ENCODE results near the gene TPPP2. TPM values are rescaled to one million over a fixed set of nuclear protein-coding genes. Genes with fewer than 3 reads are reported as not detected.

The TPPP2 gene
- total RNA-seq, 1 experiment from 2014 or later, result not detected

DNA sequence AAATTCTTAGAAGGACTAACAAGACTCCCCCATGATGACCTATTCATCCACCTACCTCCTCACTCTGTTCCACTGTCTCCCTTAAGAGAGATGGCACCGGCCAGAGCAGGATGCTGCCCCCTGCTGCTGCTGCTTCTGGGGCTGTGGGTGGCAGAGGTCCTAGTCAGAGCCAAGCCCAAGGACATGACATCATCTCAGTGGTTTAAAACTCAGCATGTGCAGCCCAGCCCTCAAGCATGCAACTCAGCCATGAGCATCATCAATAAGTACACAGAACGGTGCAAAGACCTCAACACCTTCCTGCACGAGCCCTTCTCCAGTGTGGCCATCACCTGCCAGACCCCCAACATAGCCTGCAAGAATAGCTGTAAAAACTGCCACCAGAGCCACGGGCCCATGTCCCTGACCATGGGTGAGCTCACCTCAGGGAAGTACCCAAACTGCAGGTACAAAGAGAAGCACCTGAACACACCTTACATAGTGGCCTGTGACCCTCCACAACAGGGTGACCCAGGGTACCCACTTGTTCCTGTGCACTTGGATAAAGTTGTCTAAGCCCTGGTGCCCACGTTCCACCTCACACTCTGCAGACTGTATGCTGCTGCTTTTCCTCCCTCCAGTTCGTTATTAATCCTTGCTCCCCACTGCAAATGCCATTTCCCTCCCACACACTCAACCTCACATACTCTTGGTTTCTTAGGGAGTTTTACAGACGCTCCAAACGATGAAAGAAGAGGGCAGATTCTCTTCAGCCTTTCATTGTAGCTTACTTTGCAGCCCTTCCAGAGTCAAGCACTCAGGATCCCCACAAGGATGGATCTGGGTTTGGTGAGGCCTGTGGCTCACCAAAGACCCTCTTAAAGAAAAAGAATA is 28.0 kb downstream of the TPPP2 start, which contains the start of gene RNASE8:
RNASE8 (plus strand) TSS at position 20 of the 873 bp plus-strand sequence; CDS start at position 91, 71 bp downstream.
- no peak for DNase-seq (ENCODE audit: low read depth)

- no peak for DNase-seq (ENCODE audit: low read depth)
Measured at GRCh38 chr14:21058903-21059302, 28.9 kb downstream of the TPPP2 start.

GRCh38 chr14:21059842-21060613 is 30.0 kb downstream of the TPPP2 start:
- DNase-seq (ENCODE audit: low read depth), result no peak

GRCh38 chr14:21060614-21061346 is 30.8 kb downstream of the TPPP2 start:
- DNase-seq (ENCODE audit: low read depth), result no peak

DNA sequence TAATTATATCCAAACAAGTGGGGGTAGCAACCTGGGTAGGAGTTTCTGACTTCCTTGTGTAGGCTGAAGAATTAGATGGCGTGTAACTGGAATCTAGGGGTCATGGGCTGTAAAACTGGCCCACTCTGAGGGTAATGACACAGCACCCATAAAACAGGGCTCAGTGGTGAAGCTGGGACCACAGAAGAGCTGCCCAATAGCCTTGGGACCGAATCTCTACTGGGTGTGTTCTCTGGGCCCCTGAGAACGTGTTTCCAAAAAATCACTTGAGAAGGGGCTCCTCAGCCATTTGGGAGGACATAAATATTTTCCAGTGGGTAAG is 31.3 kb downstream of the TPPP2 start:
- no peak for DNase-seq (ENCODE audit: low read depth)

- DNase-seq (ENCODE audit: low read depth), result peak; percentile 84
Measured at GRCh38 chr14:21063479-21063878, 33.5 kb downstream of the TPPP2 start.

- peak; percentile 20 for DNase-seq (ENCODE audit: low read depth)
Measured at GRCh38 chr14:21066882-21067502, 37.0 kb downstream of the TPPP2 start.

GRCh38 chr14:21068521-21069387 is 38.7 kb downstream of the TPPP2 start:
- DNase-seq (ENCODE audit: low read depth), result peak; percentile 63

GRCh38 chr14:21069388-21070082 is 39.5 kb downstream of the TPPP2 start:
- peak; percentile 34 for DNase-seq (ENCODE audit: low read depth)

- DNase-seq (ENCODE audit: low read depth), result peak; percentile 58
Measured at GRCh38 chr14:21070083-21070609, 40.1 kb downstream of the TPPP2 start, which contains the start of gene ARHGEF40. Gene ARHGEF40 (plus strand): TSS chr14:21070304. CDS start chr14:21070397, 93 bp downstream.

DNA sequence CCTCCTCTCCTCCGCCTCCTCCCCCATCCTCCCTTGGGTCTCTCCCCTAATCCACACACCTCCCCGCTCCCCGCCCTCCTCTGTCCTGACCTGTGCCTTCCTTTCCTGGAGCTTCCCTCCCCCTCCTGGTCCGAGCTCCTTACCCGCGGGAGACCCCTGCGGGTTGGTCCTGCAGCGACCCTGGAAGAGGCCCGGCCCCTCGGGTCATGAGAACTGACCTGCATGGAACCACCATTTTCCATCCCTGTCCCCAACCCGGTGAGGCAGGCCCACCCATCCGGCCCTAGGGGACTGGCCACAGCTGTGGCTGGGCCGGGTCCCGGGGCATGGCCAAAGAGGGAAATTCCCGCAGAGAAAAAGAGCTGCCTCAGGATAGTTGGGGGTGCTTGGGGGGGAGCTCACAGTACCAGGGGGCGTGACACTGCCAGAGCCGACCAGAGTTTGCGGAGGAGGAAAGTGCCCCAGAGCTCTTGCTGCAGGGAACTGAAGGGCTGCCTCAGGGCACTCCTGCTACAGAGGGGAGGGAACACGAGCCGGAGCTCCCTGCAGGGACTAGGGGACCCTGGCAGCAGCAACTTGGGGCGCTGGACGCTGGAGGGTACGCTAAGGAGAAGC is 40.7 kb downstream of the TPPP2 start:
- DNase-seq (ENCODE audit: low read depth), result peak; percentile 64

DNA sequence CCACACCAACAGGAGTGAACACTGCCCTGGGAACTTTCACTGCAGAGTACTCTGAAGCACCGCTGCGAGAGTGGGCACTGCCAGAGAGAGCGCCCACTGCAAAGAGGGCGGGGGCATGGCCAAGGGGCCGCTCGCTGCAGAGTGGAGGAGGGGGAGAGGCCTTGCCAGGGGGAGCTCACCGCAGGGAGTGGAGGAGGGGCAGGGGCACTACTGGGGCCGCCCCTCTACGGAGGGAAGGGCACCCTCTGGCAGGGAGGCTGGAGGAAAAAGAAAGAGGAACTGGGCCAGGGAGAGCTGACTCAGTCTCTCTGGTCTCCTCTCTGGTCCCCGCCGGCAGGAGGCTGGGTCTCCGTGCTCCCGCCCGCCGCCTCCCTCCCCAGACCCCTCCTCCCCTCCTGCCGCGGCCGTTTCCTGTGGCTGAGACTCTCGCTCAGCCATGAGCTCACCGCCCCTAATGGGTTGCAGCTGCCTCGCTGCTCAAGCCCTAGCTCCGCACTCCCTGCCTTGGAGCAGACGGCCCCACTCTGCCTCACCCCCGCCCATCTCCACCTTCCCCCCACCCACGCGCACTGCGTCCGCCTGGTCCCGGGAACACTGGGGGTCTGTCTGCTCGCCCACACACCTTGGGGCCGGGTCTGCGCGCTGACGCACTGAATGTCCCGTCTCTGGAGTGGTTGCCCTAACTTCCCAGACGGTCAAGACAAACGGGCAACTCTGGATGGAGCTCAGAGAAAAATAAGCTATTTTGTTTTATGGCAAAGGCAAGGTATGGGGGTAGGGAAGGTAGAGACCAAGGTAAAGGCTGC is 41.4 kb downstream of the TPPP2 start:
- peak; percentile 90 for DNase-seq (ENCODE audit: low read depth)

DNA sequence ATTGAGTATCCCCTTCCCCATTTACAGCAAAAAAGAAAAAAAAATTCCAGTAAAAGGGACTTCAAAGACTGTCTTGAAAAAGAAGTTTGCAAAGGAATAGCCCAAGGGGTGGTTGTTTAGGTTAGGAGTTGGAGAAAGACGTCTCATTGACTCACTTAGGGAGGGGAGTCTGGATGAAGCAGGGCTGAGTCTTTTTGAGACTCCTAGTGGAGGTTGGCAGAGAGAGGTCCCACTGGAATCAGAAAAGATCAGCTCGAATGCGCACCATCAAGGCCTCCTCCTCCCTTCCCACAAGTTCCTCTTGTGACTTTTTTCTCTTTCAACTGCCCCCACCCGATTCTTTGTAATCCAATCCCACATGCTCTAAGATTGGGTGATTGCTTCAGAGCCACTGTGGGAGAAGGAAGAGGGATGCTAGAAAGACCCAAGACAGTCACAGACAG is 42.0 kb downstream of the TPPP2 start:
- DNase-seq (ENCODE audit: low read depth), result peak; percentile 56

DNA sequence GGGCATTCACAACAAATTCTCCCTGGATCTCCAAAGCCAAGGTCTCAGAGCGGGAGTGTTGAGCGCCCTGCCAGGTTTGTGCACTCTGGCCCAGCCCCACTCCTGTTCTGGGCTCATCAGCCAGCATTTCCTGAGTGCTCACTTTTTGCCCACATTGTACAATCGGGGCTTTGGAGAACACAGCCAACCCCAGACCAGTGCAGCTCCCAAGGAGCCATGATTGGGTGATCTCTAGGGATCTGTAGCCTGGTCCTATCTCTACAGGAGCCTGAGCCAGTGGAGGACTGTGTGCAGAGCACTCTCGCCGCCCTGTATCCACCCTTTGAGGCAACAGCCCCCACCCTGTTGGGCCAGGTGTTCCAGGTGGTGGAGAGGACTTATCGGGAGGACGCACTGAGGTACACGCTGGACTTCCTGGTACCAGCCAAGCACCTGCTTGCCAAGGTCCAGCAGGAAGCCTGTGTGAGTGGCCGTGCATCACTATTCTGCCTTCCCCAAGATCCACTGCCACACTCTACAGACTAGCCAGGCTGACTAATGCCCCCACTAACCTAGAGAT is 42.8 kb downstream of the TPPP2 start:
- DNase-seq (ENCODE audit: low read depth), result no peak

DNA sequence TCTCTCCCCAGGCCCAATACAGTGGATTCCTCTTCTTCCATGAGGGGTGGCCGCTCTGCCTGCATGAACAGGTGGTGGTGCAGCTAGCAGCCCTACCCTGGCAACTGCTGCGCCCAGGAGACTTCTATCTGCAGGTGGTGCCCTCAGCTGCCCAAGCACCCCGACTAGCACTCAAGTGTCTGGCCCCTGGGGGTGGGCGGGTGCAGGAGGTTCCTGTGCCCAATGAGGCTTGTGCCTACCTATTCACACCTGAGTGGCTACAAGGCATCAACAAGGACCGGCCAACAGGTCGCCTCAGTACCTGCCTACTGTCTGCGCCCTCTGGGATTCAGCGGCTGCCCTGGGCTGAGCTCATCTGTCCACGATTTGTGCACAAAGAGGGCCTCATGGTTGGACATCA is 43.9 kb downstream of the TPPP2 start:
- DNase-seq (ENCODE audit: low read depth), result no peak

DNA sequence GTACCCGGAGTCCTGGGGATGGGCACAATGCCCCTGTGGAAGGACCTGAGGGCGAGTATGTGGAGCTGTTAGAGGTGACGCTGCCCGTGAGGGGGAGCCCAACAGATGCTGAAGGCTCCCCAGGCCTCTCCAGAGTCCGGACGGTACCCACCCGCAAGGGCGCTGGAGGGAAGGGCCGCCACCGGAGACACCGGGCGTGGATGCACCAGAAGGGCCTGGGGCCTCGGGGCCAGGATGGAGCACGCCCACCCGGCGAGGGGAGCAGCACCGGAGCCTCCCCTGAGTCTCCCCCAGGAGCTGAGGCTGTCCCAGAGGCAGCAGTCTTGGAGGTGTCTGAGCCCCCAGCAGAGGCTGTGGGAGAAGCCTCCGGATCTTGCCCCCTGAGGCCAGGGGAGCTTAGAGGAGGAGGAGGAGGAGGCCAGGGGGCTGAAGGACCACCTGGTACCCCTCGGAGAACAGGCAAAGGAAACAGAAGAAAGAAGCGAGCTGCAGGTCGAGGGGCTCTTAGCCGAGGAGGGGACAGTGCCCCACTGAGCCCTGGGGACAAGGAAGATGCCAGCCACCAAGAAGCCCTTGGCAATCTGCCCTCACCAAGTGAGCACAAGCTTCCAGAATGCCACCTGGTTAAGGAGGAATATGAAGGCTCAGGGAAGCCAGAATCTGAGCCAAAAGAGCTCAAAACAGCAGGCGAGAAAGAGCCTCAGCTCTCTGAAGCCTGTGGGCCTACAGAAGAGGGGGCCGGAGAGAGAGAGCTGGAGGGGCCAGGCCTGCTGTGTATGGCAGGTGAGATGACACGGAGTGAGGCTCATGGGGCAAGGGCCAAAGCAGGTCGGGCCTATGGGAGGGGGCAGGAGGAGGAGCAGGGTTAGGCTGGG is 44.6 kb downstream of the TPPP2 start:
- no peak for DNase-seq (ENCODE audit: low read depth)
